ENCODE data around the gene RASA1.

RASA1 gene

DNA sequence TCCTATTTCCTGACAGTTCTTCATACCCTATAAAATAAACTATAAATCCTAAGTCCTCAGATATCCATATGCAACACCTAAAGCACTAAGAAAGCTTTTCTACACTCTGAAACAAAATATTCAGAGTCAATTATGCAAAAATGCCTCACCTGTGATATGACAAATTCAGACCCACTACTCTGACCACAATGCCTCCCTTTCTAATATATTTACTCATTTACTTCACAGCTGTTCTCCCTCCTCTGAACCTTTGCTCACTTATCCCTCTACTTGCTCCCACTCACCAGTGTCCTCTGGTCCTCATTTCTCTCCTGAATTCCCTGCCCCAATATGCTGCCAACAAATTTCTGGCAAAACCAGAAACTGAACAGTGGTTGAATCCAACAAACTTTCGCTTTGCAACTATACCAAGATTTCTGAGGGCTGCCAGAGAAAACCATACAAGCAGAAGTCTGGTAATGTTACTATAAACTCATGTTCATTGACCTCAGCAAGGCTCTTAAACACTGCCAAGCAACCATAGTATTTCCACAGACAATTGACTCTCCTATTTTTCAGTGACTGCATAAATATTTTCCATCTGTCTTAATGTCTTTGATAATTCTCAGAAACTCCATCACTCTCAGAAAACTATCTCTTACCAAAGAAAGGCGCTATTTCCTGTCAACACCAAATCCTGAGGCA lies 137.9 kb downstream of the RASA1 start:
- FAIRE-seq = no peak

DNA sequence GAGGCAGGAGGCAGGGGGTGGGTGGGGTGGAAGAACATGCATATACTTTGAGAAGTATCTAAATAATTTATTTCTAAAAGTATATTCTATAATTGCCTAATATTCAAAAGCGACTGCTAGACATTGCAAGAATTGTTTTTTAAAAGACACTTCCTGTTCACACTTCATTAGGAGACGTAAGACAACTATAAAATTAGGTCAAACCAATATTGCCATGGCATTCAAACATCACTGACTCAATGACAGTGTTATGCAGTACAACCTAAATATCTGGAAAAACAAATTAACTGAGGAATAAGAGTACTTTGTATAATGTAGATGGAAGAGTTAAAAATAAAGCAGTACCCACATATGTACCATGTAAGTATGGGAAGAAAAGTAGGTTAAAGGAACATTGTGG lies 140.5 kb downstream of the RASA1 start:
- no peak for FAIRE-seq

DNA sequence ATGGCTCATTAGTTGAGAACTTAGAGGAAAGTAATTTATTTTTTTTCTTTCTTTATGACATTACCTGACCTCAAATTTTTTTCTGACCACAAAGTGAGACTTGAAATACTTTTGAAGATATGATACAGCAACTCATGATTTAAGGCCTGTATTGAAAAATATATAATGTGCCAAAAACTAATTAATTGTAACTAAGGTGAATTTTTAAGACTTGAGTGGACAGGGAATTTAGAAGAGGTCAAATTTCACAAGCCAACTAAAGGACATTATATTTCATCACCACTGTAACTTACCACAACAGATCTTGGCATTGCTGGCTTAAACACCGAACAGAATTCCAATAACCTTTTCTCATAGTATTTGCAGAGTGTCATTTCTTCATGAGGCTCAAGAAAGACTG lies 143.2 kb downstream of the RASA1 start:
- FAIRE-seq = no peak

DNA sequence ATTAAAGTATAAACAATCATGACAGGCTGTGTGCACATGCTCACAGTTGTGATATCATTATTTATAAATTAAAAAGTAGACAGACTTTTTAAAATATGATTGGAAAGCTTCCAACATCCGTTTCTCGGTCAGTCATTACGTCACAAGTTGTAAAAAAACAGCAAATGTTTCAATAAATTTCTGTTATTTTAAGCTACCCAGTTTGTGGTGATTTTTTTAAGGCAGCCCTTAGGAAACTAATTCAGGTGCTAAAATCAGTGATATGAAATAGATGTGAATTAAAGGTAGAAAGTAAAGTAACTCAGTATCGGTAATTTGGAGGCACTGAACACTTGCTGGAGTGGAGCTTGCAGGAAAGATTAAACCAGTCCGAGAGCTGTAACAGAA lies 143.9 kb downstream of the RASA1 start:
- no peak for FAIRE-seq

DNA sequence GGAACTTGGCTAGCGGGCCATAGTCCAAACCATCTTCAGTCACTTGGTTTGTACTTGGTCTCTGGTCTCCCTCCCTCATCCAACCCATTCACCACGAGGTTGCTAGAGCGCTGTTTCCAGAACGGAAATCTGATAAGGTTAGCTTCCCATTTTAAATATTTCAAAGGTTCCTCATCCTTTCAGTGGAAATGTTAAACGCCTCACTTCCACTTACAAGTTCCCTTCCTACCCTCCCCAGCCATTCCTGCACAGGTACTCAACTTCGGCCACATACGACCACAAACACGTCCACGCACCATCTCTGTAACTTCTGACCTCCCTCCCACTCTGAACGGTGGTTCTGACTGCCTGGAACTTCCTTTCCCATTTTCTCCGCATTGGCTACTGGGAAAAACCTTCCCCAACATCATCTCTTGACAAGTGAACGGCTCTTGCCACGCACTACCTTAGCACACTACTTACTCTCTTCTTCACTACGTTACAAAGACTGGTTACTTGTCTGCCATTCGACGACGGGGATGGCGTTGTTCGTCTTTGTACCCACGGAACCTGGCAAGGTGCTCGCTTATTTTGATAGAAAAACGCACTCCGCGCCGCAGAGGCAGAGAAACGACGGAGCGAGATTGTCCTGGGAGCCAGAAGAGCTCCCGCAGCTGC lies 144.4 kb downstream of the RASA1 start:
- FAIRE-seq = no peak

DNA sequence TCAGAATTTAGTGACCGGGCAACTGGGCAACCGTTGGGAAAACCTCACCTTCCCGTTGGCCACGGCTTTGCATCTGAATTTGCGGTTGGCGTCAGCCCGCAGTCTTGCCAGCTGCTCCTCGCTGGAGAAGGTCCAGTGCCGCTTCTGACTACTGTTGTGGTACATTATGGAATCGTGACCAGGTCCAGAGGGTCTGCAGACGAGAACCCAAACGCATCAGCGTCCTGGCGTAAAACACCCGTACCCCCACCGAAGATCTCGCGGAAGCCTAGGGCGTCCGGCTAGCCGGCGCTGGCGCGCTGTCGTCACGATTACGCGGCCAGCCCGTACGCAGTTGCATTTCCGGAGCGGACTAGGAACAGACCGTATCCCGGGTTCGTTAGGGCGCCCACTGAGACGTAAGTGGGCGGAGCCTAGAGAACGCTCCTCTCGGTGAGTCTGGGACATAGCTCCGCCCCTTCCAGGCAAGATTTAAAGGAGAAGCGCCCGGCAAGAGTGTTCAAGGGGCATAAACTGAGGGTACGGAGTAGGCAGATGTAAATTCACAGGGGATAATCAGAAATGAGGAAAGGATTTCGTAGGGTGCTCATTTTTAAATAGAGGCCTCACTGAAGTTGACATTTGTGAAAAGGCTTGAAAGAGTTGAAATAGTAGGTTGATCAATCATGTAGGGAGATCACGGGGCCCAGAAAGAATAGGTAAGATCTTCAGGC lies 145.1 kb downstream of the RASA1 start, which contains the start of gene CCNH:
Gene CCNH (minus strand): TSS at position 301 of the 713 bp plus-strand sequence. CDS start 136 bp downstream, at position 165.
- FAIRE-seq = peak; percentile 98

DNA sequence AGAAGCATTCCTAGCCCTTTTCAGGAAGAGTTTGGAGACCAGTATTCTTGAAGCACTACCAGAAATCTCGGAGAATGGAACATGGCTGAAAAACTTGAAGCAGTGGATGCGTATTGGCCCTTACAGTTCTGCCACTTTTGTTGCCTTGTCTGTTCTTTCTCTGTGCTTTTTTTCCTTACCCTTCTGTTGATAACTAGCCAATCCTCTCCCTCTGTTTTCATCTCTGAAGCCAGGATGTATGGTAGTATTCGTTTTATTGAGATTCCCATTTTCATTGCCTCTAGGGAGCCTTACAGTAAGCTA lies 145.6 kb downstream of the RASA1 start:
- no peak for FAIRE-seq

DNA sequence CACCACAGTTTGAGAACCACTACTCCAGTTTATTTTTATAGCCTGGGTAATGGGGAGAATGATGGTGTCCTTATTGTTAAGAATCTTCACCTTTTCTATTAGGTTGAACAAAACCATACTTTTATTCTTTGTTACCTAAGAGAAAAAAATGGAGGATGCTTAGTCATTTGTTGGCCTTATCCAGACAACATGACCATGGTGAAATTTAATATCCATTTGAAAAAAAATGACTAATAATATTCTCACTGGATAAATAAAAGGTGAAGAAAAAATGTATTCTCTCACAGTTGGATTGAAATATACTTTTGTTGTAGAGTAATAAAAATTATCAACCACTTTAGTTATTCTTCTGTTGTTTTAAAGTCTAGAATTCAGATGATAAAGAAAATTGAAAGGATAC lies 150.8 kb downstream of the RASA1 start:
- no peak for FAIRE-seq

DNA sequence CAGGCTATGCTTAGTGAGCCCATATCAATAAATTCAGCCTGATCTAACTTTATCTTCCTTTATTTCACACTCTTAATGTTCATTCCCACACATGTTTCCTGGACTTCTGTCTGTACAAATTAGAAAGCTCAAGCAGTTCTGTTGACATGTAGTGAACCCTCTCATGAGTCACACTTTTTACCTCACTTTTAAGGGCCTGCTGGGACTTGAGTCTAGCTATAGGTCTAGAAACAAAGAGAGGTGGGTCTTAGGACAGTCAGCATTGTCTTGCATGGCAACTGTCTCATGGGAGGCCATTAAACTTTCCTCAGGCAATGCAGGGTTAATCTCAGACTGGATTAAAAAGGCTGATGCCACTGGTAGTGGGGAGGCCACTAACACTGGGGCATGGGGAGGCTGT lies 153.6 kb downstream of the RASA1 start:
- no peak for FAIRE-seq

DNA sequence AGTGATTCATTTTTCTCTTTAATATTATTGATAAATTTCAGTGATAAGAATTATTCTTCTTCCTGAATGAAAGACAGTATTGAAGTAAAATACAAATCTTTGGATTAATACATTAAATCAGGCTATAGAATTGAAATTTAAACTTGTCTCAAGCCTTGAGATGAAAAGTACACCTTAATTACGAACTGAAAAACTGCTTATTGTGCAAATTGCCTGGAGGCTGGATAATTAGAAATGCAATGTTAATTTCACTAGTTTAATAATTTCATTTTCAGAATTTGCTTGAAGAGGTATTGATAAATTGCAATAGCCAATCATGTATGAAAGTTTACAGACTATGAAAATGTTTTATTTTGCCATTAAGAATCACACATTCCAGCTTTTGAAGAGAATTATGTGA lies 156.1 kb downstream of the RASA1 start:
- no peak for FAIRE-seq

DNA sequence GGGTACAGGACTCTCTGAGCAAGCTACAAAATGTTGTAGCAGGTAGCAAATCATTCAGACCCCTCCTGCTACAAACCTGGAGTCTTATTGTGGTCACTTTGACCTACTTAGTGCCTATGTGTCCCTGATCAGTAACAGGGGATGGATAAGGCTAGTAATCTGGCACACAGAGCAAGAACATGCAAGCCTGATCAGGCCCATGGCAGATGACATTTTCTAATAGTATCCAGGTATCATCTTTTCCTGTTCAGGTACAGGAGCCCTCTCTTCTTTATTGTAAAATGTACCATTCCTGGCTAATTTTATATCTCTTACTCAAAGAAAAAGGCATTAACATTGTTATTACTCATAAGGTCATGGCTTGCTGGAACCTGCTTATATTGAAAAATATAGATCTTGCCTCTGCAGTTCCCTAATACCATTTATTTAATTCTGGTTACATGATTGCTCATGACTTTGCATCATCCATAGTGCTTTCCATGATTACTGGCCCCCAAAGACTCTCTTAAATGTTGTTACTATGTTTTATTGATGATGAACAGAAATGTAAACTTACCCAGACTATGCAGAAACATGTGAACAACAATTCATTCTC lies 163.3 kb downstream of the RASA1 start:
- FAIRE-seq = no peak

DNA sequence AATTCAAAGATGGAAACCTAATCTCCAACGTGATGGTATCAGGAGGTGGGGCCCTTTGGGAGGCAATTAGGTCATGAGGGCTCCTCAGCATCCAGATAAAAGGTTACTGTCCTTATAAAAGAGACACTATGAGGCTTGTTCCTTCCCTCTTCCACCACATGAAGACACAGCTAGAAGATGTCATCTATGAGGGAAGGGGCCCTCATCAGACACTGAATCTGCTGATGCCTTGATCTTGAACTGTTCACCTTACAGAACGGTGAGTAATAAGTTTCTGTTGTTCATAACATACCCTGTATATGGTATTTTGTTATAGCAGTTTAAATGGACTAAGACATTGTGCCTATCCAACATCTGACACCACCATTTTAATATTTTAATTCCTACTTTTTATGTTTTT lies 164.8 kb downstream of the RASA1 start:
- no peak for FAIRE-seq

DNA sequence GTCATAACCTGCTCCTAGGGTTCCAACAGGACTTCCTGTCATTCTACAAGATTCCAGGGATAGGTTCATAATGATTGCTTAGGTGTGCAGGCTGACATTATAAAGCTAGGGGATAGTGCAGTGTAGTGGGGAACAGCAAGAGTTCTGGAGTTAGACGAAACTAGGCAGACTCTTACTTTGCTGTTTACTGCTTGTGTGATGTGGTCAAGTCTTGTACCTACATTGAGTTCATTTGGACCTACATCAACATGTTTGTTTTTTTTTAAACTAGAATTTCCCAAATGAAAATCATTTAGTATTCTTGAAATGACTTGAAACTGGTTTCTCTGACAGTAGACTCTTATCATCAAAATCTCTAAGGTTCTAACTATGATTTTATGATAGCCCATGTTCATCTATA lies 166.3 kb downstream of the RASA1 start:
- no peak for FAIRE-seq

DNA sequence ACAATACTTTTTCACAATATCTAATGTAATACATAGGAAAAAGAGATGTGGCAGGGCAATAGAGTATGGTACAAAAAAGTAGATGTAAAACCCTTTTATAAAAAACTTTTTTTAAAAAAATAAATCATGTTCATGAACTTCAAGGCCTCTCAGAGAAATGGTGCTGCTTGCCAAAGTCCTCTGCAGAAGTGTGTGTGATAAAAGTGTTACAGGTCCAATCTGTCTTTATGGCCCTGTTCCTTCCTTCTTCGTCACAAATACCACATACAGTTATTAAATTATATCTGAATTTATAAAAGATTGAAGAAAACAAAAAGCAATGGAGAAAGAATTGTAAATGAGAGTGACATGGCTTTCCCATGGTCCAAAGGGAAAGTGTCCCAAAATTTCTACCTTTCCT lies 166.8 kb downstream of the RASA1 start:
- no peak for FAIRE-seq

DNA sequence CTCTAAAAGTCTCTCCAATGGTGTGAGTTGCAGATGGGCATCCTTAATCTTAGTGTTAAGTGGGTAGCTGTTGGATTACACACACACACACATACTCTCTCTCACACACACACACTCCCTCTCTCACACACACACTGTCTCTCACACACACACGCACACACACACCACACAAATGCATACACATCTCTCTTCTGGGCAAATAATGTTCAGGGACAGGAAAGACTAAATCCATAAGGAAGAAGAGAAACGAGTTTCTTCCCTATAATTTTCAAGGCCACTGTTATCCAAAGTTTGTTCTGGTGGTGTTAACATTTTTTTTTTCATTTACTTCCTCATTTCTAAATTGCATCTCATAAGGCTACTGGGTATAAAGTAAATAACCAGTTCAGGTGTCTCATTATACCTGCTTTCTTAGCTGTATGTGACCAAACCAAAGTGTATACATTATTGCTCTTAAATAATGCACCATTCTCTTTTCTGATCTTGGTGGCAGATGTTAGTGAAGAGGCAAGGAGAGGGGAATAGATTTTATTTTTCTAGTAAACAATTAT lies 167.5 kb downstream of the RASA1 start:
- no peak for FAIRE-seq

DNA sequence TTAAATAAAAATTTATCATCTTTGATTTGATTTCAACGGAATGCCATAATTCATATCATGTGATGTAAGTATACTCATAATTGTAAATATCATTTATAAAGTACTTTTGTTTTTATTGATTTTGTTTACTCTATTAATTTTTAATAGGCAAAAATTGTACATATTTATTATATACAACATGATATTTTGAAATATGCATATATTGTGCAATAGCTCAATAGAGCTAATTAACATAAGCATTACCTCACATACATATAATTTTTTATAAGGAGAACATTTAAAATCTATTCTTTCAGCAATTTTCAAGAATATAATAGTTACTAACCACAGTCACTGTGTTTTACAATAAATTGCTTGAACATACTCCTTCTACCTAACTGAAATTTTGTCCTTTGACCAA lies 170.0 kb downstream of the RASA1 start:
- peak; percentile 61 for FAIRE-seq

DNA sequence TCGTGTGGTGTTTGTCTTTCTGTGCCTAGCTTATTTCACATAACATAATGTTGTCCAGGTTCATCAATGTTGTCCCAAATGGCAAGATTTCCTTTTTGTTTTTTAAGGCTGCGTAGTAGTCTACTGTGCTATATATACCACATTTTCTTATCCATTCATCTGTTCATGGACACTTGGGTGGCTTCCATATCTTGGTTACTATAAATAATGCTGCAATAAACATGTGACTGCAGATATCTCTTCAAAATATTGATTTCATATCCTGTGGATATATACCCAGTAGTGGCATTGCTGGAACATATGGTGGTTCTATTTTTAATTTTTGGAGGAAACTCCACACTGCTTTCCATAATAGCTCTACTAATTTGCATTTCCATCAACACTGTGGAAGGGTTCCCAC lies 170.5 kb downstream of the RASA1 start:
- no peak for FAIRE-seq
